ENCODE results near the gene CRYBA4. TPM values are rescaled to one million over a fixed set of nuclear protein-coding genes. Genes with fewer than 3 reads are reported as not detected.

Gene CRYBA4
- total RNA-seq, result not detected in 2 replicates

DNA sequence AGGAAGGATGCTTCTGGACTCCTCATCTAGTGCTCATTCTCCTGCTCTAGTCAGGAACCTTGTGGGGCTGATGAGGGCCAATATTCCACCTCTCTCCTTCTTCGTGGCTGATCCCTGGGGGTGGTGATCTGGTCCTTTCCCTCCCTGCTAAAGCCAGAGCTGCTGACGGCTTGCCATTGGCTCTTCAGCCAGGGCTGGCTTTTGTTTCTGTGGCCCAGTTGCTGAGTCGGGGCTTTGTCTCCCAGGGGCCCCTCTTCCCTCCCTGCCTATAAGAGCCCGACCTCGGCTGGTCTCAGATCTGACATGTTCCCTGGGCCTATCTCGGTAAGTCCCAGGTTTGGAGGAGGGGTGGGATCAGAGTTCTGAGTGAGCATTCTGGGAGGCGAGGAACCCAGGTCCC lies at the start of gene CRYBA4:
Gene CRYBA4, plus strand, starts transcription at position 301 of the 400 bp plus-strand sequence. CDS start 634 bp downstream, outside the sequence.

DNA sequence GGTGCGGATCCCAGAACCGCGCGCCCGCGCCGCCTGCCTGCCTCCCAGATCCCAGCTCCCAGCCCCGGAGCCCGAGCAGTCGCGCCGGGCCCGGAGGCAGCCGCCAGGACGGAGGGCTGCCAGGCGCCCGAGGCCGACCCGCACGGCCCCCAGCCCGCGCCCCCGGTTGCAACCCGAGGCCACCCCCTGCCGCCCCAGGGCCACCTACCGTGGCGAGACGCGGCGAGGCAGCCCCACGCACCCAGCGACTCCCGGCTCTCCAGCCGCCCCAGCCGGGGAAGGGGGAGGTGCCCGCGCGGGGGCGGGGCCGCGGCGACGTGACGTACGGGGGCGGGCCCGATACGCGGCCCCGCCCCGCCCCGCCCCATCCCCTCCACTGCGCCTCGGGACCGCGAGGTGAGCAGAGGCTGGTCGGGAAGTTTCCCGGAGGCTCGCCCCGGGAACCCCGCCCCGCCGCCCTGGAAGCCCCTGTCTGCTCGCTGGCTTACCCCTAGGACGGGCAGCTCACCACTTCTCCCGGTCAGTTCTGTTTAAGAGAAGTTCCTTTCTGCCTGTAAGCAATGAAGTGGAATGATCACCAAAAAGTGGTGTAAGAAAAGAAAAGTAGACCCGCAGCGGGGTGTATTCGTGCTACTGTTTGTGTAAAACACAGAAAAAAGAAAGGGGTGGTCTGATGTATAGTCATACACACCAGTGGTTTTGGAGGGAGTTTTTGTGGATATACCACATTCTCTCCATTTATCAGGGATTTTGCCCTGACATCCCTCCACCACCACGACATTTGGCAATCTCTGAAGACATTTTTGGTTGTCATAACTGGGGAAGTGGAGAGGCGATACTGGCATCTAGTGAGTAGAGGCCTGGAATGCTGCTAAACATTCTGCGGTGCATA lies 31.7 kb upstream of the CRYBA4 start, which contains the start of gene TPST2:
Gene TPST2, minus strand, starts transcription at position 288 of the 892 bp plus-strand sequence. CDS start 48,502 bp downstream, outside the sequence.

GRCh38 chr22:26617271-26618199 lies 4.2 kb upstream of the CRYBA4 start, which contains the start of gene CRYBB1:
Gene CRYBB1 (minus strand): TSS chr22:26618027. CDS start chr22:26616319, 1,708 bp downstream.

GRCh38 chr22:26656891-26657851 lies 35.4 kb downstream of the CRYBA4 start, which contains the start of gene MIAT:
Gene MIAT (plus strand): TSS chr22:26657588.

Other genes with a start within 250 kb of the CRYBA4 start
- 6.9 and 10.2 TPM in 2 replicates for gene ASPHD2, start 192.7 kb upstream of the CRYBA4 start, total RNA-seq
- gene HPS4, start 138.2 kb upstream of the CRYBA4 start, total RNA-seq, result 15.8 and 19.5 TPM in 2 replicates
- 15.7 and 17.6 TPM in 2 replicates for gene SRRD, start 138.1 kb upstream of the CRYBA4 start, total RNA-seq
- gene TFIP11, start 109.5 kb upstream of the CRYBA4 start, total RNA-seq, result 38.1 and 38.7 TPM in 2 replicates
- gene TPST2, start 31.8 kb upstream of the CRYBA4 start, total RNA-seq, result 30.2 and 47.8 TPM in 2 replicates
- gene CRYBB1, start 3.9 kb upstream of the CRYBA4 start, total RNA-seq, result not detected in 2 replicates
- gene MIAT, start 35.6 kb downstream of the CRYBA4 start, total RNA-seq, result 0.27 and 0.47 TPM in 2 replicates

All from endothelial cell of coronary artery (primary cell).